NT2/D1 (cell line): ENCODE results near the gene TNS3.

Experiments
- SUZ12 ChIP-seq: IDR thresholded peaks from 2 replicates; pipeline ENCODE4 v1.6.1; 2011; ENCODE audit not compliant: insufficient read length, insufficient read depth; ENCODE audit errors: extremely low read depth
- YY1 ChIP-seq: IDR thresholded peaks from 2 replicates; pipeline ENCODE4 v1.6.1; 2011; ENCODE audit not compliant: insufficient read length, insufficient read depth
- ZNF274 ChIP-seq: IDR thresholded peaks from 2 replicates; pipeline ENCODE4 v1.6.1; 2011; ENCODE audit warnings: mild to moderate bottlenecking, low read depth, low read length

DNA sequence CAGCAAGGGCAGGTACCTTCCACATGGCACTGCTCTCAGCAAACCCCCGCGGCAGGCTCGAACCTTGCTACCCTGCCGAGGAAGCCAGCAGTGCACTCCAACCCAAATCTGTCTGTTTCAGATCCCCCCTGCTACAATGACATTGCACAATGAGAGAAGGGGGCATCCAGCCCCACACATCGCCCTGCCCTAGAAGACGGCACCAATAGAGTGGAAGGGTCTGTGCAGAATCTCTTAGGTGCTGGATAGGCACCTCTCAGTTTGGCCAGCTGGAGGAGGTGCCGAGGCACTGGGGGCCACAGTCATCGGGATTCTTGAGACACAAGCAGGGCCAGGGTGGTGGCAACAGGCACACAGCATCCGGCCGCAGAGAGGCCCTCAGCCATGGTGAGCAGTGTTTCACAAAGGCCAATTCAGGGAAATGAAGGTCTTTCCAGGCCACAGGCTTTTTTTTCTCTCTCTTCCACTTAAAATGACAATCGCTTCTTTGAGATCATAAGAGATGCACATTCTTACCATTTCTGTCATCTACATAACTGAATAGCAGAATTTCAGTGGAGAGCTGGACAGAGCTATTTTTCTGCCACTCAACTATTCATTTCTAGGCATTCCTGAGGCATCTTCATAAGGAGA, 281.3 kb downstream of the TNS3 start:
- no peak for TF ChIP-seq ZNF274
- no peak for TF ChIP-seq YY1
- TF ChIP-seq SUZ12: no peak
